ENCODE data around the gene RBM4B.

Gene RBM4B

DNA sequence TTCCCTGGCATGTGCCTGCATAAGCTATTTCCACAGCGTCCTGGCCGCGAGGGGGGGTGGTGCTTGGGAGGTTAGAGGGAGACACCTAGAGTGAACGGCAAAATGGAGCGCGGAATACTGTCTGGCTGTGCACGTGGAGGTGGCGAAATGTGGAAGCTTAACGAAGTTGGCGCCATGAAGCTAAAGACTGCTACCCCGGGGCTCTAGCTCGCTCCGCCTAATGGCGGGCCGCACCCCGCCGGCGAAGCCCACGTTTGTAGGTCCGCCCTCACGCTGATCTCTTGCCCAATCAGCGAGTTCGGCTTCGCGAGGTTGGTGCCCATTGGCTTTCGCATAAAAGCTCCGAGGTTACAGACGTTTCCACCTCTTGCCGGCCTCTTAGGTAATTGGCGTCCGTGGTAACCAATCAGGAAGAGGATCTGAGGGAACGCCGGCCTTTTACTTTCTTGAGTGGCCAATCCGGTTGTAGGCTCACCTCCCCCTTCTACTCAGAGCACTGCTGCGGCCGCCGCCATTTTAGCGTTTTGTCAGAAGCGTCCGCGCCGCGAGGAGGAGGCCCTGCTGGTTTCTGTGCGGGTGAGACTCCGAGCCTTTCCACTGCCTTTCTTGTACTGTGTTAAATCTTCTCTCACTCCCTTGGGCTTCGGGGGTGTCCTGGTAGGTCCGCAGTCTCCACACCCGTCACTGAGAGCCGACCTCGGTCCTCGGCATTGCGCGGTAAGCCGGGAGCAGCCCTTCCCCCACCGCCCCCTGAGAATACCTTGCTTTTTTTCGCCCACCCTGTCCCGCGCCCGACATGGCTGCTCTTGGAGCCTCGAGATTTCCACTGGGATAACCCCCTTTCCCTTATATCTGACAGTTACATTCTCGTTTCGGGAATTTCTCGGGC lies 39.3 kb downstream of the RBM4B start, which contains the start of gene RBM4:
TSS of gene RBM4 (plus strand) at position 527 of the 889 bp plus-strand sequence. CDS start 1,009 bp downstream, outside the sequence.
- DNase-seq, result peak; percentile 99

GRCh38 chr11:66637557-66638176 lies 40.0 kb downstream of the RBM4B start:
- DNase-seq, result no peak

GRCh38 chr11:66636411-66636810 lies 41.3 kb downstream of the RBM4B start:
- DNase-seq, result no peak

DNA sequence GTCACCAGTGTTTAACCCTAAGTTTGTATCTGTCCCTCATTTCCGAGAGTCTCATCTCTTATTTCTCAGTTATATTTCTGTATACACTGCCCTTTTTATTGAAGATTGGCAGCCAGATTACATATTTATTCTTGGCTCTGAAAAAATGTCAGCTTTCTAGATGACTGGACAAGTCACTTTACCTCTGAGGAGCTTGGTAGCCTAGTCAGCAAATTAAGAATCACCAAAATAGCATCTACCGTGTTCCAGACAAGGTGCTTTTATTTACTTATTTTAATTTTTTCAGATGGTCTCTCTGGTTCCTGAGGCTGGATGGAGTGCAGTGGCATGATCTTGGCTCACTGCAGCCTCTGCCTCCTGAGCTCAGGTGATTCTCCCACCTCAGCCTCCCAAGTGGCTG lies 44.7 kb downstream of the RBM4B start:
- no peak for DNase-seq

DNA sequence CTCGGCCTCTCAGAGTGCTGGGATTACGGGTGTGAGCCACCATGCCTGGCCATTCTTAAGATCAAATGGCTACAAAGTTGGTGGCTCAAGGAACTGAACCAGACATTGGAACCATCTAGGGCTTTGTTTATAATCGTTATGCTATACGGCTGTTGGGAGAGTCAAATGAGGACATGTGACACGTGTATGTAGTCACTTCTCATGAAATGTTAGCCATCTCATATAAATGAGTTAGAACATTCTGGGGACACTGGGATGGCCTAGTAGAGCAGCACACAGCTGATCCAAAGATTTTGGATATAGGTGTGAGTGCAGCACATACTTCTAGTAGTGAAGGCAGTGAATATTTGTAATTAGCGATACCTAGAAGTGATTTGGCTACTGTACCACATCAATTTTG lies 45.8 kb downstream of the RBM4B start:
- DNase-seq, result no peak

DNA sequence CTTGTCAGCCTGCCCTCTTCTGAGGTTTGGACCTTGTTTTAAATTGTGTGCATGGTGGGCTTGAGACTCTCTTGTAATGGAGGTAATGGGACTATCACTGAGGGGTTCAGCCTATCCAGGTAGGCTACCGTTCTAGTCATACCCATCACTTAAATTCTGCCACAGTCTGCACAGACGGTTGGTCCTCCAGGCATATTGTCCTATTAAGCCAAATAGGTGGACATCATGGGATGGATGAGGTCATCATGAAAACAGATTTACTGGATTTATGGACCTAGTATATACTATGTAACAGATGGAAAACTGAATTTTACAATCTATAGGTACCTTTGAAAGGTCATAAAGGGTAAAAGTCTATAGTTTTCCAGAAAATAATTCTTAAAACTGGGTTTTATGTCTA lies 48.3 kb downstream of the RBM4B start:
- no peak for DNase-seq

DNA sequence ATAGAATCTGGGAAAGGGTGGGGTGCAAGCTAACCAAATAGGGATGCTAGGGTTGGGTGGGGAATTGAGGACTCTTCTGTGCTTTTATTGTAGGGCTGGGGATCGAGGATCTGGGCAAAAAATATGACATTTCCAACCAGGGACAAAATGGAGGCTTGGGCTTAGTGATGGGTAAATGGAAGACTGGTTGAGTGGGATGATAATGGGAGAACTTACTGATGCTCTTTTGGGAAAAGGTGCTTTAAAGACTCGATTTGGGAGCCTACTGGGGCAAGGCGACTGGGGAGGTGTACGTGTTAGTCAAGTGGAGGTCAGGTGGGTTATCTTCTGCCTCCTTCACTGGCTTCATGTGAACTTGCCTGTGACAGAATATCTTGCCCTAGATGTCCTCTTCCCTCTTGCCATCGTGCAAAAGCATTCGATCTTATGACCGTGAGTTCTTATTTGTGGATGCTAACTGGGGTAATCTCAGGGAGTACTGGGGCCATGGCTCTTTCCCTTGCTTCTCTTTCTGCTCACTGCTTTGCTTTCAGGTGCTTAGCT lies 49.6 kb downstream of the RBM4B start:
- DNase-seq, result no peak

GRCh38 chr11:66626926-66627325 lies 50.8 kb downstream of the RBM4B start:
- no peak for DNase-seq

GRCh38 chr11:66626382-66626781 lies 51.3 kb downstream of the RBM4B start:
- DNase-seq, result no peak

DNA sequence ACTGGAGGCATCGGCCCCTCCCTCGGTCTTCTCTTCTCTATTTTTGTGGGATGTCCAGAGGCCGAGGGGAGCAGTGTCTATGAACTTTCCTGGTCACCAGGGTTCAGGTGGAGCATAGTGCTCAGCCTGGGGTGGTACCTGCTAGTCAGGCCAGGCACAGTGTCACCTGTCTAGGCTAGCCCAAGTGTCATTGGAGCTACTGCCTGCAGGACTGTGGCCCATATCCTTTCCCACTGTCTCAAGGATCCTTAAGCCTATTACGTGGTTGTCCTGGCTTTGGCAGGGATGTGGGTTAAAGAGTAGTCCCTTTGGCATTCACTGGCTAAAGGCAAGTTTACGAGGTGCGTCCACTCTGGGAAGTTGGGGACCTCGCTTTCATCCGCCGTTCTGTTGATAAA lies 51.9 kb downstream of the RBM4B start:
- no peak for DNase-seq

- no peak for DNase-seq
These were observed 52.5 kb downstream of the RBM4B start for GRCh38 chr11:66625041-66625751.

GRCh38 chr11:66624450-66624849 lies 53.2 kb downstream of the RBM4B start:
- no peak for DNase-seq

DNA sequence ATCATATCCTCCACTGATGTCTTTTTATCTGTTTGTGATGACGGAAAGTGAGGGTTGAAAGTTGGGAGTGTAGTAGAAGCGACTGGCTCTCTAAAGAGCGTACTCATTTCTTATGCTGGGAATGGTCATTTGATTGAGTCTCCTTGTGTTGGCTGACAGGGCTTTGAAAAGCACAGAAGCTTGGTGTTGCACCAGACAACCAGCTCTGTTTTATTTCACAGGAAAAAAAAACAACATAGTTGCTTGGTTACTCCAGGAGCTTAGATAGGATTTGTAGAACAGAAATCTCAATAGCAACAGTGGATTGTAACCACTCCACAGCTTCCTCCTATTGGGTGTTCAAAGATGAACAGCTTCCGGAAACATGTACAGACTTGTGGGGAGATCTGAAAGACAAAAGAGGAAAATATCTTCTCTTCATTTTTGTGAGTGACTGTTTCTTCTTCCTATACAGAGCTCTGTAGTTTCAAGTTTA lies 58.6 kb downstream of the RBM4B start:
- DNase-seq, result peak; percentile 86

- DNase-seq, result peak; percentile 62
These were observed 60.4 kb downstream of the RBM4B start for GRCh38 chr11:66617155-66617834.

GRCh38 chr11:66616379-66617154 lies 61.1 kb downstream of the RBM4B start, which contains the start of gene RBM14:
Gene RBM14 (plus strand): TSS chr11:66616630. CDS start chr11:66616721, 91 bp downstream.
- DNase-seq, result peak; percentile 99
